ENCODE measurements around the gene NPW.

GRCh38 chr16:2016407-2016922 lies 3.1 kb upstream of the NPW start:
- TF ChIP-seq POLR2A (IDR thresholded peaks at IDR 0.05) (no peak), CTCF (IDR thresholded peaks at IDR 0.05) (no peak)

Data from breast epithelium (tissue), 3 donors.